Suprapubic skin (tissue), 4 donors: ENCODE data around the gene GNAT2. TPM values are rescaled to one million over a fixed set of nuclear protein-coding genes. Genes with fewer than 3 reads are reported as not detected.

ENCODE experiments used
- DNase-seq, 2 donors: peaks; one replicate each; pipeline ENCODE4 v3.0.0-alpha.2; 2019; ENCODE audit warnings: low spot score in 2 of 2
- H3K27ac ChIP-seq: fragments of 200-600 bp; sonication (generic); one replicate; pipeline ENCODE4 v1.5.1; 2019
- H3K27me3 ChIP-seq: fragments of 200-600 bp; sonication (generic); one replicate; pipeline ENCODE4 v1.5.1; 2019
- H3K36me3 ChIP-seq: fragments of 200-600 bp; sonication (generic); one replicate; pipeline ENCODE4 v1.5.1; 2019
- H3K4me1 ChIP-seq: fragments of 200-600 bp; sonication (generic); one replicate; pipeline ENCODE4 v1.5.1; 2019
- H3K4me3 ChIP-seq: fragments of 200-600 bp; sonication (generic); one replicate; pipeline ENCODE4 v1.5.1; 2019; ENCODE audit warnings: mild to moderate bottlenecking
- H3K9me3 ChIP-seq: fragments of 200-600 bp; sonication (generic); one replicate; pipeline ENCODE4 v1.5.1; 2019
- EP300 ChIP-seq: sonication (generic); formaldehyde crosslinking; IDR thresholded peaks from one replicate; pipeline ENCODE4 v1.6.1; 2017; ENCODE audit warnings: antibody characterized with exemption
- POLR2A ChIP-seq, 2 donors: fragments of 450-650 bp; IDR thresholded peaks; one replicate each; pipeline ENCODE4 v1.6.1; 2017; ENCODE audit warnings: antibody characterized with exemption in 2 of 2, mild to moderate bottlenecking in 2 of 2, moderate library complexity in 2 of 2
- POLR2AphosphoS5 ChIP-seq, 3 donors: sonication (generic); formaldehyde crosslinking; IDR thresholded peaks; one replicate each; pipeline ENCODE4 v1.6.1; 2017; ENCODE audit warnings: antibody characterized with exemption in 3 of 3
- WGBS: methylation state at CpG from one replicate; pipeline ENCODE4 v1.1.5; 2018; 5-methylcytosine and 5-hydroxymethylcytosine counted together
- total RNA-seq, 4 donors: library from RNA; depleted of rRNA; stranded (reverse); fragments of >200 nt; gene quantifications; one replicate each; pipeline ENCODE4 v1.1.0, GENCODE V29; 2016
- TF ChIP-seq, protein P1 (sequence below), 2 donors: fragments of 200-600 bp in 1 of 2; fragments of 450-650 bp in 1 of 2; sonication (generic) in 1 of 2; IDR thresholded peaks; one replicate each; pipeline ENCODE4 v1.5.1; 2016 to 2019; ENCODE audit warnings: antibody characterized with exemption in 2 of 2, mild to moderate bottlenecking in 1 of 2, moderate library complexity in 1 of 2

The GNAT2 gene
- total RNA-seq, 4 donors from 2014 or later = not detected

DNA sequence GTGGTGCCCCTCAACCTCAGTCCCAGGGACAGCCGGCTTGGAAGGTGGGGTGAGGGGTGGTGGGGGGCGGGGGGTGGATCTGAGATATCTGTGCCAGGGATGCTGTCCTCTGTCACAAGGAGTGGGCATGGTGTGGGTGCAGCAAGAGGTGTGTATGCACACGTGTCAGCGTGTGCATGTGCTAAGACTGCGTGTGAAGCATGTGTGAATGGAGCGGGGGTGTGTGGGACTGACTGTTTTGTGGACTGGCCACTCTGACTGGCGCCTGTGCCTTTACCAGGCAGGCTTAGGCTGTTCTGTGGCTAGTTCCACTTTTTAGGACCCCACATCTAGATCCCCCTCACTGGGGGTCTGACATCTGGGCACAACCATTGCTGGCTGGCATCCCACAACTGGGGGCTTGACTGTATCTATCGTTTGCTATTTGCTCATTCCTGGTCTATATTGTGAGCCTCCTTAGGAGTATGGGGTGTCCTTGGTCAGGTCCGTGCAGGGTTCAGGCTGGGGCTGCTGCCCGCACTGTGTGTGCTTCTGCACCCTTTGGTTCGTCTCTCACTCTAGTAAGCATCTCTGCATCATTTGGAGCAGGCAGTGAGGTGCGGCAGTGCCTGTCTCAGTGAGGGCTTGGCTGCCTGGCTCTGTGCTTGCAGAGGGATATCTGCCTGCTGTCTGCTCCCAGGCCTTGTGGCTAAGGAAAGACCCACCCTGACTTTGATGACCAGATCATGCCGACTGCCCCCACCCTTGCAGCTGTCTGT, 2.1 kb upstream of the GNAT2 start:
- no peak for TF ChIP-seq POLR2A (IDR thresholded peaks at IDR 0.05)
- no peak for TF ChIP-seq POLR2AphosphoS5 (IDR thresholded peaks at IDR 0.05)
- TF ChIP-seq EP300 = no peak
- TF ChIP-seq, protein P1, sequence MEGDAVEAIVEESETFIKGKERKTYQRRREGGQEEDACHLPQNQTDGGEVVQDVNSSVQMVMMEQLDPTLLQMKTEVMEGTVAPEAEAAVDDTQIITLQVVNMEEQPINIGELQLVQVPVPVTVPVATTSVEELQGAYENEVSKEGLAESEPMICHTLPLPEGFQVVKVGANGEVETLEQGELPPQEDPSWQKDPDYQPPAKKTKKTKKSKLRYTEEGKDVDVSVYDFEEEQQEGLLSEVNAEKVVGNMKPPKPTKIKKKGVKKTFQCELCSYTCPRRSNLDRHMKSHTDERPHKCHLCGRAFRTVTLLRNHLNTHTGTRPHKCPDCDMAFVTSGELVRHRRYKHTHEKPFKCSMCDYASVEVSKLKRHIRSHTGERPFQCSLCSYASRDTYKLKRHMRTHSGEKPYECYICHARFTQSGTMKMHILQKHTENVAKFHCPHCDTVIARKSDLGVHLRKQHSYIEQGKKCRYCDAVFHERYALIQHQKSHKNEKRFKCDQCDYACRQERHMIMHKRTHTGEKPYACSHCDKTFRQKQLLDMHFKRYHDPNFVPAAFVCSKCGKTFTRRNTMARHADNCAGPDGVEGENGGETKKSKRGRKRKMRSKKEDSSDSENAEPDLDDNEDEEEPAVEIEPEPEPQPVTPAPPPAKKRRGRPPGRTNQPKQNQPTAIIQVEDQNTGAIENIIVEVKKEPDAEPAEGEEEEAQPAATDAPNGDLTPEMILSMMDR (IDR thresholded peaks at IDR 0.05) = no peak
- peaks cover 8% of the 10 kb centered on the region for H3K36me3 ChIP-seq

DNA sequence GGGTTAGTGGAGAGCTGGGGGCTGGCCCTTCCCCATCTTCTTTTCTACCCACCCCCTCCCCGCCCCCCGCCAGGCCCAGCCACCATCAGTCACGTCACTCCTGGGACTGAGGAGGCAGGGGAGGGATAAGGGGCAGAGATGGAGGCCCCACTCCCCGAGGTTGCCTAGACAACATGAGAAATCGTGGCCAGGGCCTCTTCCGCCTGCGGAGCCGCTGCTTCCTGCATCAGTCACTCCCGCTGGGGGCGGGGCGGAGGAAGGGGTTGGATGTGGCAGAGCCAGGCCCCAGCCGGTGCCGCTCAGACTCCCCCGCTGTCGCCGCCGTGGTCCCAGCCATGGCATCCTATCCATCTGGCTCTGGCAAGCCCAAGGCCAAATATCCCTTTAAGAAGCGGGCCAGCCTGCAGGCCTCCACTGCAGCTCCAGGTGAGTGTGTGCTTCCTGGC, 1.4 kb upstream of the GNAT2 start:
- Histone ChIP-seq H3K4me1 (peaks cover 55% of the 10 kb centered on the region), H3K27me3 (no peaks in the 10 kb centered on the region), H3K4me3 (peak overlapping the region; percentile 76), H3K9me3 (no peaks in the 10 kb centered on the region), H3K36me3 (peaks cover 2% of the 10 kb centered on the region), H3K27ac (peak overlapping the region; percentile 84)
- TF ChIP-seq, protein P1 (IDR thresholded peaks at IDR 0.05) = no peak
- TF ChIP-seq POLR2A (IDR thresholded peaks at IDR 0.05) (no peak), POLR2AphosphoS5 (IDR thresholded peaks at IDR 0.05) (no peak), EP300 (no peak)
- 0% methylated on average over 16 of the region's 18 CpGs for WGBS
- peak; percentile 97 to 98 for DNase-seq

More for the DNA sequence above, 2.1 kb upstream of the GNAT2 start:
- WGBS = 49% methylated on average over 6 of the region's 13 CpGs
- DNase-seq = no peak
- Histone ChIP-seq H3K4me3 (peak overlapping the region; percentile 76), H3K4me1 (peaks cover 55% of the 10 kb centered on the region), H3K27ac (peak overlapping the region; percentile 84), H3K9me3 (no peaks in the 10 kb centered on the region), H3K27me3 (no peaks in the 10 kb centered on the region)

DNA sequence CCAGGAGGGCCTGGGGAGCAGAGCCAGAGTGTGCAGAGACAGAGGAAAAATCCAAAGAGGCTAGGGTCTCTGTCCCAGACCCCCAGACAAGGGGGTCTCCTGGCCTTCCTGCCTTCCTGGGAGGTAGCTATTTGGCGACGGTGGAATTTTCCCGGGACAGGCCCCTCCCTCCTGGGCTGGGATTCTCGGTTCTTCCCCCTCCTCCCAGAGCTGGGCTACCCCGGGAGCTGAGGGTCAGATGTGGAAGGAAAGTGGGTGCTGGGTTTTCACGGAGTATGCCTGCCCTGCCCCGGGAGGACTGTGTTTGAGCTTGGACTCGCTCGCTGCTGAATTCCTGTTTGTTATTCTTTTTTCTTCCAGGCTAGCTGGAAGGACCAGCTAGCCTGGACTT, 980 bp upstream of the GNAT2 start:
- WGBS = 0% methylated on average over 6 of the region's 9 CpGs
- Histone ChIP-seq H3K4me1 (peaks cover 55% of the 10 kb centered on the region), H3K36me3 (no peaks in the 10 kb centered on the region), H3K27ac (peak overlapping the region; percentile 84), H3K4me3 (peak overlapping the region; percentile 76), H3K9me3 (no peaks in the 10 kb centered on the region), H3K27me3 (no peaks in the 10 kb centered on the region)
- DNase-seq = peak; percentile 79 to 81
- TF ChIP-seq, protein P1 (IDR thresholded peaks at IDR 0.05) = no peak
- no peak for TF ChIP-seq POLR2AphosphoS5 (IDR thresholded peaks at IDR 0.05)
- no peak for TF ChIP-seq POLR2A (IDR thresholded peaks at IDR 0.05)
- TF ChIP-seq EP300 = no peak

DNA sequence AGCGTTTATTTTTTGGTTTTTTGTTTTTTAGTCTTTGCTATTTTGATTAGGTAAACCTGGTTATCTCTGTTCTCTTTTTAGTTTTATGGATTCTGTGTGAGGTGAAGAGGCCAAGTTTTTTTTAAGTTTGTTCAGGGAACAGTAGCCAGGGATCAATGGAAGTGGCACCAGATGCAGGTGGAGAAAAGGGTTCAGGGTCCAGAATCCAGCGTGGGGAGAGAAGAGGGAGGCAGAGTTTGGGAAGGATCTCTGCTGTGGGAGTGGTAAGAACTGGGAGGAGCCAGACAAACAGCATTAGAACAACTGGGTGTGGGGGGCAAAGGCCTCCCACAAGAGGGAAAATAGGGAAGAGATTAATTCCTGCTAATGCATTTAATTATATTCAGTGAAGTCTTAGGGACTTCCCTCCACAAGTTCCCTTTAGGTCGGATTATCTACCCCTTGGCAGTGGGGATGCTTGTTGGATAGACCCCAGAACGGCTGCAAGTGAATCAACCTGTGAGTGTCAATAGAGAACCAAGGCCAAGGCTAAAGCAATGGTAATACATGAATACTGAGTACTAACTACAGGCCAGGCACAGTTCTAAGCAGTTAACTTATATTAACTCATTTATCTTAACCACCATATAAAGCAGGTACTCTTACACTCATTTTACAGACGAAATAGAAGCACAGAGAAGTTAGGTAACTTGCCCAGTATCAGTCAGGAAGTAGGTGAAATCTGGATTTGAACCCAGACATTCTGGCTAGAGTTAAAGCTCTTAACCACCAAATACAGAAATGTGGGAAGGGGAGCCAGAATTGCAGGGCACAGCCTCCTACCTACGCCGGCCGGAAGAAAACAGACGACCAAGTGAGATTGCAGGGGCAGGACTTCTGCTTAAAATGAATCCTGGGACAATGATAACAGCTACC, 498 bp downstream of the GNAT2 start:
- Histone ChIP-seq H3K27me3 (no peaks in the 10 kb centered on the region), H3K4me3 (peak overlapping the region; percentile 76), H3K4me1 (peaks cover 47% of the 10 kb centered on the region), H3K9me3 (no peaks in the 10 kb centered on the region), H3K36me3 (no peaks in the 10 kb centered on the region), H3K27ac (peak overlapping the region; percentile 84)
- WGBS = 42% methylated on average over 9 of the region's 9 CpGs
- TF ChIP-seq, protein P1 (IDR thresholded peaks at IDR 0.05) = no peak
- TF ChIP-seq POLR2AphosphoS5 (IDR thresholded peaks at IDR 0.05) (no peak), EP300 (no peak), POLR2A (IDR thresholded peaks at IDR 0.05) (no peak)
- no peak for DNase-seq

DNA sequence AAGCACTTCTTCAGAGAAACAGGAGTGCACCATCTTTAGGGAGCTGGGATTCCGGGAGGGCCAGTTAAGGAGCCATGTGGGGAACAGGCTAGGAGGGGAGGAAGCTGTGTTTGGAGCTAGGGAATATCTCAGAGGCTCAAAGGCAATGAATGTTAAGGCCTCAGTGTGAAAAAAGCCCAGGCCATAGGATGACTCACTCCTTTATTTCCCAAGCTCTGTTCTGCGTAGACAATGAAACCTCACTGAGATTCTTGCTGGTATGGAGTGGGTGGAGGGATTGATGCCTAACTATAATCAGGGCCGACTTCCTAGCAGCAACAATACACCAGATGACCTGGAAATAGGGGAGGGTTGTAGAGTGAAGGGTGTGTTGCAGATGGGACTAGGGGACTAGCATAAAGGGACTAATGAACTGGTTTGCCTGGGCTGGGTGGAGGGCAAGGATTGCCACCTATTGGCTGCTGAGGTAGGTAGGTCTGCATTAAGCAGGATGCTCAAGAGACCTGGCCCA, 2.1 kb downstream of the GNAT2 start:
- Histone ChIP-seq H3K9me3 (no peaks in the 10 kb centered on the region), H3K27ac (peak overlapping the region; percentile 1), H3K4me3 (no peak overlapping the region), H3K36me3 (no peaks in the 10 kb centered on the region), H3K4me1 (peaks cover 32% of the 10 kb centered on the region), H3K27me3 (no peaks in the 10 kb centered on the region)
- 41% methylated on average over 3 of the region's 3 CpGs for WGBS
- DNase-seq = no peak
- TF ChIP-seq, protein P1 (IDR thresholded peaks at IDR 0.05) = no peak
- TF ChIP-seq POLR2A (IDR thresholded peaks at IDR 0.05) (no peak), EP300 (no peak), POLR2AphosphoS5 (IDR thresholded peaks at IDR 0.05) (no peak)
